Activated B cell treated with CpG ODN at 0.5 μM for 24 hours (primary cell): ENCODE data around the gene ERC2. TPM values are rescaled to one million over a fixed set of nuclear protein-coding genes. Genes with fewer than 3 reads are reported as not detected.

Experiments
- ATAC-seq: fragments of 200-7000 bp; cut with Tn5 transposase; one replicate; pipeline ENCODE4 v1.10.0; 2021; ENCODE audit warnings: low read depth, mild to moderate bottlenecking, moderate library complexity
- CTCF ChIA-PET: fragments of 350-600 bp; sonication (Branson Sonifier 250); formaldehyde crosslinking; loops from one replicate; lab custom pipeline; 2021; ENCODE audit warnings: antibody characterized with exemption; lab: Charles Lee
- POLR2A ChIA-PET: fragments of 350-600 bp; sonication (Branson Sonifier 250); formaldehyde crosslinking; loops from one replicate; lab custom pipeline; 2021; ENCODE audit warnings: antibody characterized with exemption; lab: Charles Lee
- DNase-seq: peaks from one replicate; pipeline ENCODE4 v3.0.0; 2022
- H3K27ac Mint-ChIP-seq: one replicate; pipeline ENCODE4 v1.8.0; 2020; ENCODE audit warnings: mixed read lengths
- H3K27me3 Mint-ChIP-seq: one replicate; pipeline ENCODE4 v1.8.0; 2021; ENCODE audit warnings: mixed read lengths
- H3K36me3 Mint-ChIP-seq: one replicate; pipeline ENCODE4 v1.8.0; 2021; ENCODE audit warnings: low read depth, mixed read lengths
- H3K4me1 Mint-ChIP-seq: one replicate; pipeline ENCODE4 v1.8.0; 2021; ENCODE audit warnings: mixed read lengths
- H3K4me3 Mint-ChIP-seq: one replicate; pipeline ENCODE4 v1.8.0; 2020; ENCODE audit warnings: mild to moderate bottlenecking, mixed read lengths
- H3K9me3 Mint-ChIP-seq: one replicate; pipeline ENCODE4 v1.8.0; 2020; ENCODE audit warnings: mixed read lengths
- CTCF ChIP-seq: fragments of 200-600 bp; IDR thresholded peaks from one replicate; pipeline ENCODE4 v1.8.0; 2022; ENCODE audit warnings: antibody characterized with exemption, mild to moderate bottlenecking
- intact Hi-C: fragments of 100-400 bp; cut with micrococcal nuclease; formaldehyde crosslinking; loops from one replicate; pipeline ENCODE4 v1.15.1; 2024
- total RNA-seq: library from RNA; stranded (reverse); gene quantifications from 2 replicates; pipeline ENCODE4 v1.2.3, GENCODE V29; 2022

ERC2 gene
- total RNA-seq, 1 donor from 2014 or later = not detected

GRCh38 chr3:55742022-55742831 is 726.0 kb downstream of the ERC2 start:
- POLR2A ChIA-PET = no interaction called here
- no peak overlapping the region for H3K27ac Mint-ChIP-seq

GRCh38 chr3:55737186-55737585 is 731.1 kb downstream of the ERC2 start:
- POLR2A ChIA-PET = no interaction called here
- Mint-ChIP-seq H3K36me3 (no peaks in the 10 kb centered on the region), H3K9me3 (no peaks in the 10 kb centered on the region), H3K27me3 (no peaks in the 10 kb centered on the region), H3K4me1 (no peaks in the 10 kb centered on the region), H3K4me3 (no peak overlapping the region), H3K27ac (no peak overlapping the region)
- no peak for TF ChIP-seq CTCF
- DNase-seq (no peak), ATAC-seq (no peak)
- intact Hi-C loops = no loop called here
- CTCF ChIA-PET = no interaction called here

More at GRCh38 chr3:55742022-55742831, 726.0 kb downstream of the ERC2 start:
- no peak for ATAC-seq
- Mint-ChIP-seq H3K4me3 (no peak overlapping the region), H3K4me1 (no peaks in the 10 kb centered on the region), H3K9me3 (no peaks in the 10 kb centered on the region), H3K27me3 (no peaks in the 10 kb centered on the region), H3K36me3 (no peaks in the 10 kb centered on the region)
- intact Hi-C loops = loop anchor here (10.0 kb wide), 1 partner anchor 1807 kb away; no protein-coding TSS in a partner anchor
- DNase-seq = no peak
- no peak for TF ChIP-seq CTCF
- CTCF ChIA-PET = no interaction called here

GRCh38 chr3:55735976-55736375 is 732.3 kb downstream of the ERC2 start:
- ATAC-seq (no peak), DNase-seq (no peak)
- Mint-ChIP-seq H3K4me3 (no peak overlapping the region), H3K27ac (no peak overlapping the region), H3K36me3 (no peaks in the 10 kb centered on the region), H3K4me1 (no peaks in the 10 kb centered on the region), H3K27me3 (no peaks in the 10 kb centered on the region), H3K9me3 (no peaks in the 10 kb centered on the region)
- ChIA-PET POLR2A (no interaction called here), CTCF (no interaction called here)
- TF ChIP-seq CTCF = no peak
- intact Hi-C loops = no loop called here

GRCh38 chr3:55731741-55732140 is 736.5 kb downstream of the ERC2 start:
- H3K27ac Mint-ChIP-seq = no peak overlapping the region
- no peak for DNase-seq
- H3K36me3 Mint-ChIP-seq = no peaks in the 10 kb centered on the region
- no peak overlapping the region for H3K4me3 Mint-ChIP-seq
- H3K4me1 Mint-ChIP-seq = no peaks in the 10 kb centered on the region
- ChIA-PET CTCF (no interaction called here), POLR2A (no interaction called here)
- no peaks in the 10 kb centered on the region for H3K9me3 Mint-ChIP-seq
- no peak for TF ChIP-seq CTCF
- no peaks in the 10 kb centered on the region for H3K27me3 Mint-ChIP-seq
- no peak for ATAC-seq
- intact Hi-C loops = no loop called here

GRCh38 chr3:55729546-55729945 is 738.7 kb downstream of the ERC2 start:
- no peaks in the 10 kb centered on the region for H3K27me3 Mint-ChIP-seq
- ChIA-PET POLR2A (no interaction called here), CTCF (no interaction called here)
- intact Hi-C loops = no loop called here
- H3K36me3 Mint-ChIP-seq = no peaks in the 10 kb centered on the region
- ATAC-seq = no peak
- H3K4me3 Mint-ChIP-seq = no peak overlapping the region
- no peaks in the 10 kb centered on the region for H3K9me3 Mint-ChIP-seq
- H3K4me1 Mint-ChIP-seq = peaks cover 14% of the 10 kb centered on the region
- DNase-seq = no peak
- TF ChIP-seq CTCF = no peak
- H3K27ac Mint-ChIP-seq = no peak overlapping the region
